K562 (cell line): ENCODE measurements around the gene VNN1.

Experiments
- POLR2A ChIP-seq: fragments of 450-650 bp; conservative IDR thresholded peaks from 2 replicates; pipeline ENCODE4 v1.6.1; 2016
- TF ChIP-seq, protein P1 (sequence below), 3 experiments: IDR thresholded peaks in 2 of 3; conservative IDR thresholded peaks in 1 of 3; 2 replicates each; pipeline ENCODE4 v1.5.1; 2011 to 2012; ENCODE audit warnings: low read length in 3 of 3, mild to moderate bottlenecking in 3 of 3, control low read depth in 2 of 3, improper control_type of control experiment in 1 of 3, inconsistent platforms in 1 of 3, low read depth in 1 of 3, mixed read lengths in 1 of 3, moderate library complexity in 1 of 3; ENCODE audit not compliant: insufficient read depth in 2 of 3
- TF ChIP-seq, protein P2 (sequence below): sonication (generic); formaldehyde crosslinking; IDR thresholded peaks from 2 replicates; pipeline ENCODE4 v1.8.1; 2023; ENCODE audit warnings: mild to moderate bottlenecking, missing genetic modification reagents

DNA sequence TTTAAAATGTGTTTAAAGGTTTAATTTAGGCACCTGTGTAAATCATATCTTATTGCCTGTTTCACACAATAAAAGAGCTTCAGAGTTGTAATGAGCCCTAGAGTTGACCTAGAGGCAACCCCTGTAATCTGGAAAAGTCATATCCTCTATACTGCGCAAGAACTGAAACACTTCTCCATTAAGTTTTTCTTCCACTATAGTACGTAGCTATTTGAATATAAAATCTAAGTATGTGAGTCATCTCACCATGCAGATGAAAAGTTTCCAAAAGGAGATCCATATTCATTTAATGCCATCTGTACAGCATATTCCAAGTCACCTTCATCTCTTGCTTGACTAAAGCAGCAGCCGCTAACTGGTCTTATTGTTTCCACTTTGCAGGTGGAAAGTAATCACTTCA lies 28.8 kb downstream of the VNN1 start:
- TF ChIP-seq, protein P1, sequence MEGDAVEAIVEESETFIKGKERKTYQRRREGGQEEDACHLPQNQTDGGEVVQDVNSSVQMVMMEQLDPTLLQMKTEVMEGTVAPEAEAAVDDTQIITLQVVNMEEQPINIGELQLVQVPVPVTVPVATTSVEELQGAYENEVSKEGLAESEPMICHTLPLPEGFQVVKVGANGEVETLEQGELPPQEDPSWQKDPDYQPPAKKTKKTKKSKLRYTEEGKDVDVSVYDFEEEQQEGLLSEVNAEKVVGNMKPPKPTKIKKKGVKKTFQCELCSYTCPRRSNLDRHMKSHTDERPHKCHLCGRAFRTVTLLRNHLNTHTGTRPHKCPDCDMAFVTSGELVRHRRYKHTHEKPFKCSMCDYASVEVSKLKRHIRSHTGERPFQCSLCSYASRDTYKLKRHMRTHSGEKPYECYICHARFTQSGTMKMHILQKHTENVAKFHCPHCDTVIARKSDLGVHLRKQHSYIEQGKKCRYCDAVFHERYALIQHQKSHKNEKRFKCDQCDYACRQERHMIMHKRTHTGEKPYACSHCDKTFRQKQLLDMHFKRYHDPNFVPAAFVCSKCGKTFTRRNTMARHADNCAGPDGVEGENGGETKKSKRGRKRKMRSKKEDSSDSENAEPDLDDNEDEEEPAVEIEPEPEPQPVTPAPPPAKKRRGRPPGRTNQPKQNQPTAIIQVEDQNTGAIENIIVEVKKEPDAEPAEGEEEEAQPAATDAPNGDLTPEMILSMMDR (IDR thresholded peaks at IDR 0.05 in 2 of 3, conservative IDR thresholded peaks at IDR 0.05 in 1 of 3; ENCODE audit: insufficient read depth in 2 of 3, low read depth in 1 of 3, low read length in 3 of 3) = no peak
- TF ChIP-seq POLR2A = no peak
- TF ChIP-seq, protein P2, sequence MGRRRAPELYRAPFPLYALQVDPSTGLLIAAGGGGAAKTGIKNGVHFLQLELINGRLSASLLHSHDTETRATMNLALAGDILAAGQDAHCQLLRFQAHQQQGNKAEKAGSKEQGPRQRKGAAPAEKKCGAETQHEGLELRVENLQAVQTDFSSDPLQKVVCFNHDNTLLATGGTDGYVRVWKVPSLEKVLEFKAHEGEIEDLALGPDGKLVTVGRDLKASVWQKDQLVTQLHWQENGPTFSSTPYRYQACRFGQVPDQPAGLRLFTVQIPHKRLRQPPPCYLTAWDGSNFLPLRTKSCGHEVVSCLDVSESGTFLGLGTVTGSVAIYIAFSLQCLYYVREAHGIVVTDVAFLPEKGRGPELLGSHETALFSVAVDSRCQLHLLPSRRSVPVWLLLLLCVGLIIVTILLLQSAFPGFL (CRISPR knock-in tag) = no peak
